ENCODE measurements around the gene AVPR2.

The AVPR2 gene

GRCh38 chrX:153930011-153930910, 25.8 kb downstream of the AVPR2 start:
- POLR2A ChIA-PET: no interaction called here
- H3K4me3 ChIP-seq (ENCODE audit: low read depth, low read length): no peak overlapping the region
- DNase-seq (ENCODE audit: low read depth, low spot score): no peak
- CTCF ChIA-PET: interaction anchor here (1.0 to 2.7 kb wide), 3 partner anchors 16 to 166 kb away, joined by 3 to 8 read pairs (median 4); partner anchors contain the start of gene PLXNB3
- TF ChIP-seq, protein P1, sequence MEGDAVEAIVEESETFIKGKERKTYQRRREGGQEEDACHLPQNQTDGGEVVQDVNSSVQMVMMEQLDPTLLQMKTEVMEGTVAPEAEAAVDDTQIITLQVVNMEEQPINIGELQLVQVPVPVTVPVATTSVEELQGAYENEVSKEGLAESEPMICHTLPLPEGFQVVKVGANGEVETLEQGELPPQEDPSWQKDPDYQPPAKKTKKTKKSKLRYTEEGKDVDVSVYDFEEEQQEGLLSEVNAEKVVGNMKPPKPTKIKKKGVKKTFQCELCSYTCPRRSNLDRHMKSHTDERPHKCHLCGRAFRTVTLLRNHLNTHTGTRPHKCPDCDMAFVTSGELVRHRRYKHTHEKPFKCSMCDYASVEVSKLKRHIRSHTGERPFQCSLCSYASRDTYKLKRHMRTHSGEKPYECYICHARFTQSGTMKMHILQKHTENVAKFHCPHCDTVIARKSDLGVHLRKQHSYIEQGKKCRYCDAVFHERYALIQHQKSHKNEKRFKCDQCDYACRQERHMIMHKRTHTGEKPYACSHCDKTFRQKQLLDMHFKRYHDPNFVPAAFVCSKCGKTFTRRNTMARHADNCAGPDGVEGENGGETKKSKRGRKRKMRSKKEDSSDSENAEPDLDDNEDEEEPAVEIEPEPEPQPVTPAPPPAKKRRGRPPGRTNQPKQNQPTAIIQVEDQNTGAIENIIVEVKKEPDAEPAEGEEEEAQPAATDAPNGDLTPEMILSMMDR (IDR thresholded peaks at IDR 0.05; ENCODE audit: insufficient read depth, low read length, missing control alignments): no peak

- H3K4me3 ChIP-seq (ENCODE audit: low read depth, low read length): no peak overlapping the region
- POLR2A ChIA-PET: no interaction called here
- CTCF ChIA-PET: interaction anchor here (1.0 kb wide), 1 partner anchor 23 kb away, joined by 3 read pairs; no protein-coding TSS in a partner anchor
- TF ChIP-seq, protein P1 (IDR thresholded peaks at IDR 0.05; ENCODE audit: insufficient read depth, low read length, missing control alignments): no peak
- DNase-seq (ENCODE audit: low read depth, low spot score): no peak
These were observed 26.7 kb downstream of the AVPR2 start for GRCh38 chrX:153931151-153931550.

DNA sequence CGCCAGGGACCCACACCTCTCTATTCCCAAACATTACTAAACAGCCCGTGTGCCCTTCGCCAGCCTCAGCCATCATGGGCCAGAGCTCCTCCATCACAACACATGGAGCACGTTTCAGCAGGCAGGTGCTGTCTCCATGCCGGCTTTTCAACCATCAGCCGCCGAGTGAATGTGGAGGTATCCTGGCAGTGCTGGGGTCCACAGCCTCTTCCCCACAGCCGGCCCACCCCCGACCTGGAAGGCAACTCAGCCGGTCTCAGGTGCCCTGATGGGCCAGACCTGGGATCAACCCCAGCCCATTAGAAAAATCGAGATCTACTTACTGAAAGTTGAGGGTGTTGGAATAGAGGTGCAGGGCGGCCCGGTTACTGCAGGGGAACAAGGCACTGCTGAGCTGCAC, 27.3 kb downstream of the AVPR2 start:
- TF ChIP-seq, protein P1 (IDR thresholded peaks at IDR 0.05; ENCODE audit: insufficient read depth, low read length, missing control alignments): no peak
- no peak for DNase-seq (ENCODE audit: low read depth, low spot score)
- CTCF ChIA-PET: interaction anchor here (1.0 to 1.5 kb wide), 2 partner anchors 22 to 168 kb away, joined by 3 to 6 read pairs; partner anchors contain the start of gene PLXNB3
- POLR2A ChIA-PET: no interaction called here
- H3K4me3 ChIP-seq (ENCODE audit: low read depth, low read length): no peak overlapping the region

- ChIA-PET POLR2A (no interaction called here), CTCF (interaction anchor here (0.6 to 3.4 kb wide), 3 partner anchors 14 to 448 kb away, joined by 3 to 24 read pairs (median 6); partner anchors contain the start of gene PLXNB3)
- DNase-seq (ENCODE audit: low read depth, low spot score): no peak
- H3K4me3 ChIP-seq (ENCODE audit: low read depth, low read length): no peak overlapping the region
- TF ChIP-seq, protein P1 (IDR thresholded peaks at IDR 0.05; ENCODE audit: insufficient read depth, low read length, missing control alignments): no peak
These were observed 27.9 kb downstream of the AVPR2 start for GRCh38 chrX:153932220-153932915.

- CTCF ChIA-PET: interaction anchor here (0.8 to 3.4 kb wide), 3 partner anchors 11 to 173 kb away, joined by 3 to 24 read pairs (median 4); no protein-coding TSS in a partner anchor
- DNase-seq (ENCODE audit: low read depth, low spot score): no peak
- H3K4me3 ChIP-seq (ENCODE audit: low read depth, low read length): peak overlapping the region; percentile 68
- TF ChIP-seq, protein P1 (IDR thresholded peaks at IDR 0.05; ENCODE audit: insufficient read depth, low read length, missing control alignments): no peak
- POLR2A ChIA-PET: interaction anchor here (0.8 to 2.1 kb wide), 3 partner anchors 8 to 139 kb away, joined by 3 to 8 read pairs (median 3); partner anchors contain the start of genes IDH3G and SSR4
These were observed 29.3 kb downstream of the AVPR2 start for GRCh38 chrX:153933748-153934147.
